ENCODE measurements around the gene LARP4.
"Not testable (repeated sequence)": the region's sequence is repeated elsewhere in the genome, so short reads cannot be mapped to it uniquely, and the experiment has no call there.

GRCh38 chr12:50388793-50389192 lies 11.9 kb upstream of the LARP4 start:
- not testable (repeated sequence) for TF ChIP-seq CTCF, POLR2AphosphoS5, POLR2A, EP300 (IDR thresholded peaks at IDR 0.05)

Measured in gastroesophageal sphincter (tissue), 3 donors.